ENCODE data around the gene WDR59. TPM values are rescaled to one million over a fixed set of nuclear protein-coding genes. Genes with fewer than 3 reads are reported as not detected.

Gene WDR59
- polyA plus RNA-seq, 3 donors, result 6.7 to 44.4 (median 7.8) TPM

DNA sequence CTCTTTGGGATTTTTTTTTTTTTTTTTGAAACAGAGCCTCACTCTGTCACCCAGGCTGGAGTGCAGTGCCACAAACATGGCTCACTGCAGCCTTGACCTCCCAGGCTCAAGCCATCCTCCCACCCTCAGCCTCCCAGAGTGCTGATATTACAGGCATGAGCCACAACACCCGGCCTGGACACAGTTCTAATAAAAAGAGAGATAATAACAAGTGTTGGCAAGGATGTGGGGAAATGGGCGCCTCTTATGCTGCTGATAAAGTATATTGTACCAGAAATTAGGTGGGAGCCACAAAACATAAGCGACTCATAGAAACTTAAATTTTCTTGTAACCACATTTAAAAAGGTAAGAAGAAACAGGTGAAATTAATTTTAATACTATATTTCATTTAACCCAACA lies 159.9 kb downstream of the WDR59 start:
- Histone ChIP-seq H3K4me3 (replicated peaks in 1 of 3; ENCODE audit: low read depth in 2 of 3, low read length in 3 of 3) (no peak overlapping the region), H4K20me1 (ENCODE audit: insufficient read depth, low read length) (no peaks in the 10 kb centered on the region), H3K36me3 (replicated peaks in 1 of 2; ENCODE audit: control insufficient read depth in 1 of 2, insufficient read depth in 2 of 2, low read length in 2 of 2) (no peaks in the 10 kb centered on the region), H3K4me1 (ENCODE audit: control insufficient read depth in 1 of 2, insufficient read depth in 2 of 2, low read length in 2 of 2) (no peaks in the 10 kb centered on the region), H3K79me2 (ENCODE audit: insufficient read depth, low read length) (no peaks in the 10 kb centered on the region), H3K27me3 (ENCODE audit: control insufficient read depth in 2 of 2, insufficient read depth in 2 of 2, low read length in 2 of 2) (no peaks in the 10 kb centered on the region), H3K4me2 (replicated peaks; ENCODE audit: extremely low read depth, low read length, poor library complexity, severe bottlenecking) (no peak overlapping the region), H3K27ac (ENCODE audit: low read depth in 1 of 2, low read length in 2 of 2) (no peak overlapping the region), H3K9ac (ENCODE audit: insufficient read depth, low read length, poor library complexity, severe bottlenecking) (no peak overlapping the region), H3K9me3 (replicated peaks in 1 of 2; ENCODE audit: control insufficient read depth in 1 of 2, insufficient read depth in 1 of 2, low read length in 2 of 2) (no peaks in the 10 kb centered on the region), H2AFZ (ENCODE audit: insufficient read depth, low read depth, low read length, poor library complexity, severe bottlenecking) (no peak overlapping the region)
- Mint-ChIP-seq H3K9me3 (peaks cover 7 to 14% (median 10%) of the 10 kb centered on the region in 7 donors), H3K27ac (no peak overlapping the region), H3K4me3 (no peak overlapping the region), H3K36me3 (no peaks in the 10 kb centered on the region), H3K4me1 (no peaks in the 10 kb centered on the region), H3K27me3 (ENCODE audit: low read depth in 3 of 3) (peaks cover 1 to 4% (median 4%) of the 10 kb centered on the region in 3 donors)
- no peak for DNase-seq
- TF ChIP-seq, protein P1, sequence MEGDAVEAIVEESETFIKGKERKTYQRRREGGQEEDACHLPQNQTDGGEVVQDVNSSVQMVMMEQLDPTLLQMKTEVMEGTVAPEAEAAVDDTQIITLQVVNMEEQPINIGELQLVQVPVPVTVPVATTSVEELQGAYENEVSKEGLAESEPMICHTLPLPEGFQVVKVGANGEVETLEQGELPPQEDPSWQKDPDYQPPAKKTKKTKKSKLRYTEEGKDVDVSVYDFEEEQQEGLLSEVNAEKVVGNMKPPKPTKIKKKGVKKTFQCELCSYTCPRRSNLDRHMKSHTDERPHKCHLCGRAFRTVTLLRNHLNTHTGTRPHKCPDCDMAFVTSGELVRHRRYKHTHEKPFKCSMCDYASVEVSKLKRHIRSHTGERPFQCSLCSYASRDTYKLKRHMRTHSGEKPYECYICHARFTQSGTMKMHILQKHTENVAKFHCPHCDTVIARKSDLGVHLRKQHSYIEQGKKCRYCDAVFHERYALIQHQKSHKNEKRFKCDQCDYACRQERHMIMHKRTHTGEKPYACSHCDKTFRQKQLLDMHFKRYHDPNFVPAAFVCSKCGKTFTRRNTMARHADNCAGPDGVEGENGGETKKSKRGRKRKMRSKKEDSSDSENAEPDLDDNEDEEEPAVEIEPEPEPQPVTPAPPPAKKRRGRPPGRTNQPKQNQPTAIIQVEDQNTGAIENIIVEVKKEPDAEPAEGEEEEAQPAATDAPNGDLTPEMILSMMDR (IDR thresholded peaks at IDR 0.05), result no peak
- intact Hi-C loops (cut with micrococcal nuclease), result no loop called here
- no CpG with 5 or more reads among the region's 3 CpGs for WGBS (ENCODE audit: insufficient coverage)

Other genes starting within 250 kb of the WDR59 start
- gene FA2H, start 210.3 kb downstream of the WDR59 start, polyA plus RNA-seq, result not detected
- 1 to 10 TPM; 1.9 to 5.3 (median 4.3) TPM for gene ZNRF1, start 13.9 kb upstream of the WDR59 start, polyA plus RNA-seq
- 1 to 10 TPM; 3.7 to 6.3 (median 5.4) TPM for gene LDHD, start 131.7 kb upstream of the WDR59 start, polyA plus RNA-seq
- gene ZFP1, start 163.4 kb upstream of the WDR59 start, polyA plus RNA-seq, result 1 to 10 TPM; 1.8 to 4.0 (median 3.4) TPM
- not detected for gene CTRB2, start 222.0 kb upstream of the WDR59 start, polyA plus RNA-seq
- gene CTRB1, start 233.9 kb upstream of the WDR59 start, polyA plus RNA-seq, result not detected